DOHH2 (cell line): Measurements from ENCODE around the gene ARHGAP22.

Source experiments
- CTCF ChIP-seq: fragments of 200-600 bp; sonication (generic); IDR thresholded peaks from one replicate; pipeline ENCODE4 v1.5.1; 2014; ENCODE audit warnings: antibody characterized with exemption, mild to moderate bottlenecking, low read depth, low read length; ENCODE audit not compliant: poor library complexity, severe bottlenecking
- EZH2phosphoT487 ChIP-seq: fragments of 200-600 bp; sonication (generic); IDR thresholded peaks from 2 replicates; pipeline ENCODE4 v1.6.1; 2017; ENCODE audit warnings: borderline replicate concordance, mild to moderate bottlenecking, antibody characterized with exemption, low read length, moderate library complexity, mixed read lengths

GRCh38 chr10:48440771-48441170, 164.1 kb downstream of the ARHGAP22 start:
- no peak for TF ChIP-seq CTCF
- no peak for TF ChIP-seq EZH2phosphoT487
